Hepatocyte (in vitro differentiated cells): ENCODE measurements around the gene KIAA1549. TPM values are rescaled to one million over a fixed set of nuclear protein-coding genes. Genes with fewer than 3 reads are reported as not detected.
A peak's percentile ranks its signal among the peaks of the same experiment; 100 is the strongest.
"Not testable (repeated sequence)": the region's sequence is repeated elsewhere in the genome, so short reads cannot be mapped to it uniquely, and the experiment has no call there.

Source experiments
- DNase-seq: peaks from one replicate; pipeline ENCODE4 v3.0.0-alpha.2; 2016; ENCODE audit warnings: low spot score
- H2AFZ ChIP-seq: fragments of 200-600 bp; sonication (generic); 2 replicates; pipeline ENCODE4 v1.6.0; 2016; ENCODE audit warnings: antibody characterized with exemption, mild to moderate bottlenecking
- H3K27ac ChIP-seq: fragments of 200-600 bp; sonication (generic); 2 replicates; pipeline ENCODE4 v1.5.1; 2016; ENCODE audit warnings: mild to moderate bottlenecking
- H3K27me3 ChIP-seq: fragments of 200-600 bp; sonication (generic); 2 replicates; pipeline ENCODE4 v1.6.1; 2016
- H3K36me3 ChIP-seq: fragments of 200-600 bp; sonication (generic); replicated peaks from 2 replicates; pipeline ENCODE4 v1.5.1; 2016; ENCODE audit warnings: low read depth; ENCODE audit not compliant: insufficient read depth
- H3K4me1 ChIP-seq: fragments of 200-600 bp; sonication (generic); 2 replicates; pipeline ENCODE4 v1.5.1; 2016; ENCODE audit warnings: mild to moderate bottlenecking, moderate library complexity; ENCODE audit not compliant: insufficient read depth
- H3K4me2 ChIP-seq: fragments of 200-600 bp; sonication (generic); 2 replicates; pipeline ENCODE4 v1.6.0; 2016
- H3K4me3 ChIP-seq: fragments of 200-600 bp; sonication (generic); 2 replicates; pipeline ENCODE4 v1.5.1; 2016; ENCODE audit warnings: mild to moderate bottlenecking
- H3K79me2 ChIP-seq: fragments of 200-600 bp; sonication (generic); 2 replicates; pipeline ENCODE4 v1.6.0; 2017; ENCODE audit warnings: mild to moderate bottlenecking
- H3K9me2 ChIP-seq: fragments of 200-600 bp; sonication (generic); replicated peaks from 2 replicates; pipeline ENCODE4 v1.6.0; 2017; ENCODE audit warnings: mild to moderate bottlenecking; ENCODE audit not compliant: insufficient read depth
- H3K9me3 ChIP-seq: fragments of 200-600 bp; sonication (generic); 2 replicates; pipeline ENCODE4 v1.5.1; 2016; ENCODE audit warnings: low read depth, mild to moderate bottlenecking
- H4K20me1 ChIP-seq: fragments of 200-600 bp; sonication (generic); 2 replicates; pipeline ENCODE4 v1.6.0; 2016; ENCODE audit warnings: mild to moderate bottlenecking; ENCODE audit not compliant: insufficient read depth, poor library complexity, severe bottlenecking
- CTCF ChIP-seq: fragments of 200-600 bp; sonication (generic); IDR thresholded peaks from 2 replicates; pipeline ENCODE4 v1.5.1; 2016; ENCODE audit warnings: antibody characterized with exemption, mild to moderate bottlenecking; ENCODE audit not compliant: poor library complexity
- EZH2 ChIP-seq: fragments of 200-600 bp; sonication (generic); IDR thresholded peaks from 2 replicates; pipeline ENCODE4 v1.6.1; 2016; ENCODE audit warnings: antibody characterized with exemption, mild to moderate bottlenecking, borderline replicate concordance
- EZH2phosphoT487 ChIP-seq: fragments of 200-600 bp; sonication (generic); IDR thresholded peaks from one replicate; pipeline ENCODE4 v1.6.1; 2018; ENCODE audit warnings: antibody characterized with exemption, mild to moderate bottlenecking, low read depth, moderate library complexity; ENCODE audit not compliant: unreplicated experiment, severe bottlenecking
- WGBS: methylation state at CpG from one replicate; pipeline ENCODE4 v1.1.6; 2016; ENCODE audit warnings: low lambda C conversion rate; ENCODE audit errors: missing lambda C conversion rate; 5-methylcytosine and 5-hydroxymethylcytosine counted together
- polyA plus RNA-seq: library from polyadenylated mRNA; unstranded; fragments of >200 nt; fragmentation: Nextera tagmentation; extraction: Ambion mirVana; gene quantifications from 2 replicates; pipeline ENCODE4 v1.2.1, GENCODE V29; 2016
- total RNA-seq: library from RNA; depleted of rRNA; stranded (reverse); fragments of >200 nt; gene quantifications from 2 replicates; pipeline ENCODE4 v1.2.3, GENCODE V29; 2014

The KIAA1549 gene
- total and polyA plus RNA-seq, 2 experiments from 2014 or later, result 3.4 to 7.3 TPM

- TF ChIP-seq CTCF, result no peak
- TF ChIP-seq EZH2phosphoT487, result no peak
- no peak for TF ChIP-seq EZH2
- Histone ChIP-seq H3K36me3 (no peaks in the 10 kb centered on the region), H3K27me3 (no peaks in the 10 kb centered on the region), H3K9me2 (no peaks in the 10 kb centered on the region), H3K4me3 (no peak overlapping the region), H3K9me3 (no peaks in the 10 kb centered on the region), H4K20me1 (no peaks in the 10 kb centered on the region), H2AFZ (no peak overlapping the region), H3K4me1 (no peaks in the 10 kb centered on the region), H3K4me2 (no peak overlapping the region), H3K79me2 (no peaks in the 10 kb centered on the region), H3K27ac (no peak overlapping the region)
- DNase-seq, result no peak
- 84% methylated on average over 7 of the region's 7 CpGs for WGBS
Measured at GRCh38 chr7:138799336-138800000, 181.7 kb downstream of the KIAA1549 start.

- H2AFZ ChIP-seq, result no peak overlapping the region
- 93% methylated on average over 5 of the region's 5 CpGs for WGBS
- no peak overlapping the region for H3K27ac ChIP-seq
- H3K27me3 ChIP-seq, result no peaks in the 10 kb centered on the region
- no peaks in the 10 kb centered on the region for H4K20me1 ChIP-seq
- no peak overlapping the region for H3K4me2 ChIP-seq
- no peaks in the 10 kb centered on the region for H3K4me1 ChIP-seq
- H3K9me3 ChIP-seq, result no peaks in the 10 kb centered on the region
- DNase-seq, result no peak
- no peaks in the 10 kb centered on the region for H3K79me2 ChIP-seq
- no peak for TF ChIP-seq EZH2
- H3K9me2 ChIP-seq, result no peaks in the 10 kb centered on the region
- H3K4me3 ChIP-seq, result no peak overlapping the region
- no peaks in the 10 kb centered on the region for H3K36me3 ChIP-seq
Measured at GRCh38 chr7:138798836-138799235, 182.4 kb downstream of the KIAA1549 start.

GRCh38 chr7:138797715-138798320 lies 183.4 kb downstream of the KIAA1549 start, which contains the start of the genes ATP6V0A4 and TMEM213:
ATP6V0A4 (minus strand) TSS chr7:138798196; CDS start chr7:138771247, 26,949 bp downstream.
TMEM213 (plus strand) TSS chr7:138797994; CDS start chr7:138798105, 111 bp downstream.
- peak; percentile 20 for DNase-seq
- Histone ChIP-seq H3K27me3 (no peaks in the 10 kb centered on the region), H3K36me3 (no peaks in the 10 kb centered on the region), H3K4me3 (no peak within 1 kb of the TSS), H4K20me1 (no peaks in the 10 kb centered on the region), H3K9me3 (no peaks in the 10 kb centered on the region), H3K9me2 (no peaks in the 10 kb centered on the region), H3K4me2 (peak within 1 kb of the TSS; percentile 53), H3K27ac (no peak within 1 kb of the TSS), H3K4me1 (no peaks in the 10 kb centered on the region), H2AFZ (no peak within 1 kb of the TSS), H3K79me2 (no peaks in the 10 kb centered on the region)
- TF ChIP-seq CTCF, result no peak
- TF ChIP-seq EZH2, result no peak
- TF ChIP-seq EZH2phosphoT487, result no peak
- 12% methylated on average over 13 of the region's 14 CpGs for WGBS

- H3K27ac ChIP-seq, H3K4me2 ChIP-seq, H3K9me2 ChIP-seq, DNase-seq, H3K27me3 ChIP-seq, H3K4me3 ChIP-seq, H3K4me1 ChIP-seq, H3K79me2 ChIP-seq, H4K20me1 ChIP-seq, H3K9me3 ChIP-seq, H2AFZ ChIP-seq, H3K36me3 ChIP-seq: not testable (repeated sequence)
- 79% methylated on average over 4 of the region's 4 CpGs for WGBS
Measured at GRCh38 chr7:138797046-138797445, 184.1 kb downstream of the KIAA1549 start.
